Measurements from ENCODE around the gene RFX2. TPM values are rescaled to one million over a fixed set of nuclear protein-coding genes. Genes with fewer than 3 reads are reported as not detected.
"Not testable (repeated sequence)": the region's sequence is repeated elsewhere in the genome, so short reads cannot be mapped to it uniquely, and the experiment has no call there.

RFX2 gene
- total RNA-seq, 1 donor from 2014 or later = 5.2 TPM

DNA sequence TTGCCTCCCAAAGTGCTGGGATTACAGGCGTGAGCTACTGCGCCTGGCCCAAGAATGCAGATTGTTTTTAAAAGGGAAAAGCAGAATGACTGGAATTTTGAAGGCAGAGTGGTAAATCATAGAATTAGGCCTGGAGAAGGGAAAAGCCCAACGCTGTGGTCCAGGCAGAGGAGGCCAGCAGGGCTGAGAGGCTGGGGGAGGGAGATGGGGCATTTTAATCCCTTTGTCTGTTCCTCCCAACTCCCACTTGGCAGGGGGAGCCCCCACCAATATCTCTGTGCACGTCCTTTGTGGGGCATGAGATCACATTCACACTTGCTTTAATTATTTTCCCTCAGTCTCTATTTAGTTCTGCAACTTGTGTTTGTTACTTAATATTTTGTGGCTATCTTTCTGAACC, 77.9 kb downstream of the RFX2 start:
- Histone ChIP-seq H3K36me3 (ENCODE audit: control insufficient read depth in 3 of 3, insufficient read depth in 3 of 3, low read length in 3 of 3) (peaks cover 0 to 2% (median 0%) of the 10 kb centered on the region in 3 donors), H3K27me3 (ENCODE audit: control insufficient read depth in 3 of 3, insufficient read depth in 3 of 3, low read length in 3 of 3) (no peaks in the 10 kb centered on the region), H3K9me3 (ENCODE audit: control insufficient read depth in 3 of 3, low read length in 3 of 3) (no peaks in the 10 kb centered on the region), H3K4me3 (ENCODE audit: low read length in 3 of 3) (no peak overlapping the region), H3K4me1 (ENCODE audit: control insufficient read depth in 3 of 3, insufficient read depth in 3 of 3, low read length in 3 of 3) (peaks cover 0 to 7% (median 3%) of the 10 kb centered on the region in 3 donors), H3K27ac (ENCODE audit: low read depth, low read length) (no peak overlapping the region), H3K9ac (ENCODE audit: low read depth in 1 of 3, low read length in 3 of 3) (no peak overlapping the region)

DNA sequence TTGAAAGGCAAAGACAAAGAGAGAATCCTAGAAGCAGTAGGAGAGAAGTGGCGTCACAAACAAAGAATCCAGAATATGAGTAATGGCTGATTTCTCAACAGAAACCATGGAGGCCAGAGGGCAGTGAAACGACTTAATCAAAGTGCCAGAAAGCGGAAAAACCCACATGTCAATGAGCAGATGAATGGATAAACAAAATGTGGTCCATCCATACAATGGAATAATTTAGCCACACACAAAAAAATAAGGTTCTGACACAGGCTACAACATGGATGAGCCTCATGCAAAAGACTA, 80.1 kb downstream of the RFX2 start:
- H3K9ac ChIP-seq (ENCODE audit: low read depth in 1 of 3, low read length in 3 of 3) = no peak overlapping the region

DNA sequence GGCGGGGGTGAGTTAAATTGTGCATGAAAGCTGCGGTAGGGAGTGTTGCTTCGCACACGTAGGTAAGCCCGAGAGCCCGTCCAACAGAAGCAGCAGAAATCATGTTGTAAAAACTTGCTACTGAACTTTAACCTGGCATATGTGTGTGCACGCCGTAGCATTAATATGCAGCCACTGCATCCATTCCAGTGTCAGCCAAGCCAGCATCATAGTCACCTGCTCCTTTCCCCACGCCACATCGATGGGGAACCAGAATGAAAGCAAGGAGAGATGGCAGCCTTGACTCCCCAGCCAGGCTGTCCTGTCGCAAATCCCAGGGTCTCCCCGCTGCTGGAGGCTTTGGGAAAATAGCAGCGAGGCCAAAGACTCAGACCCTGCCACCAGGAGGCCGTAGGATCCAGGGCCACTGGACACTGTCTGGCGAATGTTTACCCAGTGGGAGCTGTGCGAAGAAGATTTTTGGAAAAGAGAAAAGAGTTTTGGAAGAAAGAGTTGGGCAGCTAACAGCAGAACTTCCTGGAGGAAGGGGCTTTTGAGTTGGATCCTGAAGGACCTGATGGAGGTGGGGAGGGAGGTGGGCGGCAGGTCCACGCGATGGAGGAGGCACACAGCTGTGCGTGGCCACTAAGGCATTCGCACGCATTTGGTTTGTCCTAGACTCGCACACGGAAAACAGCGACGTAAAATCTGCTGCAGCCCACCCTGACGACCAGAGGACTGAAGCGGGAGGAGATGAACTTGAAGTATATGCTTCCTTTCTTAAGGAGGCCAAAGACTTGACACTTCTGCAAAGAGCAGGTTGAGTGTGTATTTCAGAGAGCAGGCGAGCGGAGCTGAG, 83.7 kb downstream of the RFX2 start:
- no peak overlapping the region for H3K27ac ChIP-seq (ENCODE audit: low read depth, low read length)
- peaks cover 0 to 4% (median 2%) of the 10 kb centered on the region in 3 donors for H3K27me3 ChIP-seq (ENCODE audit: control insufficient read depth in 3 of 3, insufficient read depth in 3 of 3, low read length in 3 of 3)
- peaks cover 0 to 7% (median 2%) of the 10 kb centered on the region in 3 donors for H3K36me3 ChIP-seq (ENCODE audit: control insufficient read depth in 3 of 3, insufficient read depth in 3 of 3, low read length in 3 of 3)
- H3K9ac ChIP-seq (ENCODE audit: low read depth in 1 of 3, low read length in 3 of 3) = no peak overlapping the region
- H3K9me3 ChIP-seq (ENCODE audit: control insufficient read depth in 3 of 3, low read length in 3 of 3) = no peaks in the 10 kb centered on the region
- H3K4me1 ChIP-seq (ENCODE audit: control insufficient read depth in 3 of 3, insufficient read depth in 3 of 3, low read length in 3 of 3) = peaks cover 4 to 10% (median 6%) of the 10 kb centered on the region in 3 donors
- H3K4me3 ChIP-seq (ENCODE audit: low read length in 3 of 3) = no peak overlapping the region

More for the DNA sequence above, 80.1 kb downstream of the RFX2 start:
- Histone ChIP-seq H3K36me3 (ENCODE audit: control insufficient read depth in 3 of 3, insufficient read depth in 3 of 3, low read length in 3 of 3) (peaks cover 0 to 5% (median 0%) of the 10 kb centered on the region in 3 donors), H3K4me1 (ENCODE audit: control insufficient read depth in 3 of 3, insufficient read depth in 3 of 3, low read length in 3 of 3) (no peaks in the 10 kb centered on the region), H3K9me3 (ENCODE audit: control insufficient read depth in 3 of 3, low read length in 3 of 3) (no peaks in the 10 kb centered on the region), H3K27ac (ENCODE audit: low read depth, low read length) (no peak overlapping the region), H3K27me3 (ENCODE audit: control insufficient read depth in 3 of 3, insufficient read depth in 3 of 3, low read length in 3 of 3) (no peaks in the 10 kb centered on the region), H3K4me3 (ENCODE audit: low read length in 3 of 3) (no peak overlapping the region)

DNA sequence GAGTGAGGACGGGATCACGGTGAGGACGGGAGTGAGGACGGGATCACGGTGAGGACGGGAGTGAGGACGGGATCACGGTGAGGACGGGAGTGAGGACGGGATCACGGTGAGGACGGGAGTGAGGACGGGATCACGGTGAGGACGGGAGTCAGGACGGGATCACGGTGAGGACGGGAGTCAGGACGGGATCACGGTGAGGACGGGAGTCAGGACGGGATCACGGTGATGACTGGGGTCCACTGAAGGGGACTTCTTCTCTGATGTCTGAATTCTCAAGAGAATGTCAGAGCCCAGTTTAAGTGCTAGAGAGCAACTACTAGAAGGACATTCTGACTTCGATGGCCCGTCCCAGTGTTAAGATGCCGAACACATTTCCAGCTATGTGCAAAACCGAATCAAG, 85.5 kb downstream of the RFX2 start:
- H3K4me3 ChIP-seq (ENCODE audit: low read length in 3 of 3); H3K9me3 ChIP-seq (ENCODE audit: control insufficient read depth in 3 of 3, low read length in 3 of 3); H3K36me3 ChIP-seq (ENCODE audit: control insufficient read depth in 3 of 3, insufficient read depth in 3 of 3, low read length in 3 of 3): not testable (repeated sequence)

DNA sequence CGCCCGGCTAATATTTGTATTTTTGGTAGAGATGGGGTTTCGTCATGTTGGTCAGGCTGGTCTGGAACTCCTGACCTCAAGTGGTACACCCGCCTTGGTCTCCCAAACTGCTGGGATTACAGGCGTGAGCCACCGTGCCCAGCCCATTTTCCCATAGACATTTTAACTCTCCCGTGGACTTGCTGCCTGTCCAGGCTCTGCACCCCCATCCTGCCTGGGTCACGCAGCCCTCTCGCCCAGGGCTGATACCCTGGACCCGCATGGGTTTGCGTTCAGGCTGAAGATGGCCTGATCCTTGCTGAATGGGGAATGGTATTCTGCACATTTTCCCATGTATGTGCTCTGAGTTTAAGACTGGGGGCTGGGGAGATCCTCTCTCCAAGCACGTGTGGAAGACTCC, 86.4 kb downstream of the RFX2 start:
- Histone ChIP-seq H3K4me1 (ENCODE audit: control insufficient read depth in 3 of 3, insufficient read depth in 3 of 3, low read length in 3 of 3) (peaks cover 4 to 10% (median 6%) of the 10 kb centered on the region in 3 donors), H3K27me3 (ENCODE audit: control insufficient read depth in 3 of 3, insufficient read depth in 3 of 3, low read length in 3 of 3) (peaks cover 0 to 4% (median 2%) of the 10 kb centered on the region in 3 donors), H3K9ac (ENCODE audit: low read depth in 1 of 3, low read length in 3 of 3) (peak overlapping the region in 1 of 3 donors; percentile 33), H3K4me3 (ENCODE audit: low read length in 3 of 3) (no peak overlapping the region), H3K9me3 (ENCODE audit: control insufficient read depth in 3 of 3, low read length in 3 of 3) (no peaks in the 10 kb centered on the region), H3K27ac (ENCODE audit: low read depth, low read length) (no peak overlapping the region), H3K36me3 (ENCODE audit: control insufficient read depth in 3 of 3, insufficient read depth in 3 of 3, low read length in 3 of 3) (peaks cover 0 to 8% (median 2%) of the 10 kb centered on the region in 3 donors)

More for the DNA sequence above, 85.5 kb downstream of the RFX2 start:
- not testable (repeated sequence) for H3K27me3 ChIP-seq (ENCODE audit: control insufficient read depth in 3 of 3, insufficient read depth in 3 of 3, low read length in 3 of 3); H3K4me1 ChIP-seq (ENCODE audit: control insufficient read depth in 3 of 3, insufficient read depth in 3 of 3, low read length in 3 of 3); H3K27ac ChIP-seq (ENCODE audit: low read depth, low read length); H3K9ac ChIP-seq (ENCODE audit: low read depth in 1 of 3, low read length in 3 of 3)

DNA sequence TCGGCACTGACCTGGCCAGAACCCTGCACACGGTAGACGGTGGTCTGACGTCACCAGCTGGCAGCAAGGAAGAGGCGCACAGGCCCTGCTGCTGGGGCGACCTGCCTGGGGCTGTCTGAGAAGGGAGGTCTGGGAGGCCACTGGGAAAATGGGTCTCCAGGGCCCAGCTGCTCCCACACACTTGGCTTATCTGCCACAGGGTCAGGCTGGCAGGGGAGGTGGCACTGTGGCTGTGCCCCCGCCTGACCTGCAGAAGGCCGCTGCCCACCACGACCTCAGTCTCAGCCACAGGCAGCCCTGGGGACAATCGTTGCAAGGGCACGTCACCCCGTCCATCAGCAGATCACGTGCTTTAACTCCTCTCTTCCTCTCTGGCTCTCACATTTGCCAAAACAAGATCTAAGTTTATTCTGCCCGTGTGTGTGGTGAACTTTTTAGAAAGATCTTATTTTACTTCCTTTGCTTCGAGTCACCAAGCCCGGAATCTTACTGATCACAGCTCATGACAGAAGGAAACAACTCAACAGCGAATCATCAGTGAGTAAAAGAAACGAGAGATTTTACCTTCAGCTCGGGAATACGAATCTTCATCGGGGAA, 87.1 kb downstream of the RFX2 start:
- Histone ChIP-seq H3K36me3 (ENCODE audit: control insufficient read depth in 3 of 3, insufficient read depth in 3 of 3, low read length in 3 of 3) (peaks cover 0 to 8% (median 2%) of the 10 kb centered on the region in 3 donors), H3K9me3 (ENCODE audit: control insufficient read depth in 3 of 3, low read length in 3 of 3) (no peaks in the 10 kb centered on the region), H3K27me3 (ENCODE audit: control insufficient read depth in 3 of 3, insufficient read depth in 3 of 3, low read length in 3 of 3) (peaks cover 0 to 4% (median 2%) of the 10 kb centered on the region in 3 donors), H3K4me3 (ENCODE audit: low read length in 3 of 3) (no peak overlapping the region), H3K27ac (ENCODE audit: low read depth, low read length) (peak overlapping the region; percentile 19), H3K4me1 (ENCODE audit: control insufficient read depth in 3 of 3, insufficient read depth in 3 of 3, low read length in 3 of 3) (peaks cover 4 to 10% (median 6%) of the 10 kb centered on the region in 3 donors), H3K9ac (ENCODE audit: low read depth in 1 of 3, low read length in 3 of 3) (no peak overlapping the region)

DNA sequence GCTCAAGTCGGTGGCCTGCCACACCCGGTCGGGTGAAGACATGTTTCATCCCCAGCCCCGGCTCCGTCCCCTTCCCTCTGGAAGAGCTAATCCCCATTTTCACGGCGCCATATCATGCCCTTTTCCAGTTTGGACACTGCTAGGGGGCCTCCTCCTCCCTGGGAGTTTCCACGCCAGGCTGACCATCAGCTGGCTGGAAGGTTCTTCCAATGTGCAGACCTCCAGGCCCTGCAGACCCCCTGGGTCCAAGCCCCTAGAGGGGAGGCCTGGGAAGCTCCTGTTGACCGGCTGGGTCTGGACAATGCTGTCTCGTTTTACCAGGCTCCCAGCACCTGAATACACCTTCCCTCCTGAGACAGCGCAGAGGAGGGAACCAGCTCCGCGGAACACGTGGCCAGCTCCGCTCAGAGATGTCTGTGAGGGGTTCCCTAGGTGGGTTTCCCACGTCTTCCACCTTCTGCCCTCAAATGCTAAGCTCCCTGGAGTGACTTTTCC, 87.7 kb downstream of the RFX2 start:
- H3K27ac ChIP-seq (ENCODE audit: low read depth, low read length) = peak overlapping the region; percentile 19
- peaks cover 0 to 8% (median 2%) of the 10 kb centered on the region in 3 donors for H3K36me3 ChIP-seq (ENCODE audit: control insufficient read depth in 3 of 3, insufficient read depth in 3 of 3, low read length in 3 of 3)
- H3K27me3 ChIP-seq (ENCODE audit: control insufficient read depth in 3 of 3, insufficient read depth in 3 of 3, low read length in 3 of 3) = peaks cover 0 to 4% (median 2%) of the 10 kb centered on the region in 3 donors
- H3K4me1 ChIP-seq (ENCODE audit: control insufficient read depth in 3 of 3, insufficient read depth in 3 of 3, low read length in 3 of 3) = peaks cover 4 to 10% (median 6%) of the 10 kb centered on the region in 3 donors
- H3K9ac ChIP-seq (ENCODE audit: low read depth in 1 of 3, low read length in 3 of 3) = no peak overlapping the region
- no peaks in the 10 kb centered on the region for H3K9me3 ChIP-seq (ENCODE audit: control insufficient read depth in 3 of 3, low read length in 3 of 3)
- H3K4me3 ChIP-seq (ENCODE audit: low read length in 3 of 3) = no peak overlapping the region

DNA sequence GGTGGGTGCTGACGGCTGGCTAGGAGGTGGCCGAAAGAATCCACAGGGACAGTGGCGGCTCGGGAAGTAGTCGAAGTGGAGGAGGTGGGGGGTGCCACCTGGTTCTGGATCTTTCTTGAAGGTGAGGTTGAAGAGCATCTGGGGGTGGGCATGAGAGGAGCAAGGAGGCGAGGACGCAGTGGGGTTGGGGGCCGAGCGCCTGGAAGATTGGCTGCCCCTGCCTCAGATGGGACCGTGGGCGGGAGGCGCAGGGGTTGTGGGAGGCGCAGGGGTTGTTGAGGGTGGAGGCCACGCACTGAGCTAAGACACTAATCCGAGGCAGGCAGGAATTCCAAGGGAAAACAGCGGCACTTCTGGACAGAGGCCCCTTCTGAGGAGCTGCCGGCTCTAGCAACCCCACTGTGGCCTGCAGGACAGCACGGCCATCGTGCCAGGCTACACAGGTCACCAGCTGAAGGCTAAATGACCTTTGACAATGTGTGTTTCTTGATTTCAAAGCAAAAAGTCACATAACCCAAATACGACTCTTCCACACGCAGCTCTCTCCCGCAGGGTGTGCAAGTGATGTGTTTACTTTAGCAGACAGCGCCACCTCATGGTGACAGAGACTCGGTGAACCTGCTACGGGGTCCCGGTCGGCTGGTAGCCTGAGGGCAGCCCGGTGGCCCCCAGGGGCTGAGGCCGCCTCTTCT, 88.3 kb downstream of the RFX2 start:
- Histone ChIP-seq H3K9me3 (ENCODE audit: control insufficient read depth in 3 of 3, low read length in 3 of 3) (no peaks in the 10 kb centered on the region), H3K4me3 (ENCODE audit: low read length in 3 of 3) (peak overlapping the region in 1 of 3 donors; percentile 6), H3K27ac (ENCODE audit: low read depth, low read length) (no peak overlapping the region), H3K4me1 (ENCODE audit: control insufficient read depth in 3 of 3, insufficient read depth in 3 of 3, low read length in 3 of 3) (peaks cover 4 to 10% (median 6%) of the 10 kb centered on the region in 3 donors), H3K36me3 (ENCODE audit: control insufficient read depth in 3 of 3, insufficient read depth in 3 of 3, low read length in 3 of 3) (peaks cover 0 to 8% (median 2%) of the 10 kb centered on the region in 3 donors), H3K27me3 (ENCODE audit: control insufficient read depth in 3 of 3, insufficient read depth in 3 of 3, low read length in 3 of 3) (peaks cover 0 to 4% (median 2%) of the 10 kb centered on the region in 3 donors), H3K9ac (ENCODE audit: low read depth in 1 of 3, low read length in 3 of 3) (peak overlapping the region in 1 of 3 donors; percentile 40)

DNA sequence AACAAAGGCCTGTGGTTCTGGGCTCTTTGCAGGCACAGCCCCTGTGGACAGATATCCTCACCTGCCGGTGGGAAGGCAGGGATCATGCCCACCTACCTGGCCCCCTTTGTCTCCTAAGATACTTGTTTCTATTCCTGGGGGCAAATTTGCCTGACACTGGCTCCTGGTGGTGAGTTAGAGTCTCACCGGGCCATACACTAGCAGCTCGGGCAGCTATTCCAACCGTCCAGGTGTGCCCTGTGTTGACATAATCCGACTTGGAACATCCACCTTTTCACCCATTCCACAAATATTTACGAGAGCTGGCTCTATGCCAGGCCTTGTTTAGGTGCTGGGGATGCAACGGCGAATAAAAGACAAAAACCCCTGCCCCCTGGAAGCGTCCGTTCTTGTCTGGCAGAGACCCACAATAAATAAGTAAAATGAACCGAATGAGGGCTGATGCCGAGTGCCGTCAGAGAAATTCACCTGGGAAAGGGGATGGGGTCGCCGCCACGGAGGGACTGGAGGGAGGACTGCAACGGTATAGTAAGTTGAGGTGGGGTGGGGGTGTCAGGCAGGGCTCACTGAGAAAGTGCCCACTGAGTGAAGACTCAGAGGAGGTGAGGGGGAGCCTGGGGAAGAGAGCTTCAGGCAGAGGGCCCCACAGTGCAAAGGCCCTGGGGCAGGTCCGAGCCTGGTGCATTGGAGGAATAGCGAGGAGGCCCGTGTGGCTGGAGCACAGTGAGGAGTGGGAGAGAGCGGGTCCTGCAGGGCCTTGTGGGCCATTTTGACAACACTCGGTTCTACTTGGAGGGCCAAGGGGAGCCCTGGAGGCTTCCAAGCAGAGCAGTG, 89.1 kb downstream of the RFX2 start:
- no peak overlapping the region for H3K27ac ChIP-seq (ENCODE audit: low read depth, low read length)
- peaks cover 0 to 4% (median 2%) of the 10 kb centered on the region in 3 donors for H3K27me3 ChIP-seq (ENCODE audit: control insufficient read depth in 3 of 3, insufficient read depth in 3 of 3, low read length in 3 of 3)
- peaks cover 4 to 10% (median 6%) of the 10 kb centered on the region in 3 donors for H3K4me1 ChIP-seq (ENCODE audit: control insufficient read depth in 3 of 3, insufficient read depth in 3 of 3, low read length in 3 of 3)
- no peak overlapping the region for H3K9ac ChIP-seq (ENCODE audit: low read depth in 1 of 3, low read length in 3 of 3)
- peaks cover 0 to 5% (median 2%) of the 10 kb centered on the region in 3 donors for H3K36me3 ChIP-seq (ENCODE audit: control insufficient read depth in 3 of 3, insufficient read depth in 3 of 3, low read length in 3 of 3)
- no peaks in the 10 kb centered on the region for H3K9me3 ChIP-seq (ENCODE audit: control insufficient read depth in 3 of 3, low read length in 3 of 3)
- H3K4me3 ChIP-seq (ENCODE audit: low read length in 3 of 3) = no peak overlapping the region

Data from skeletal muscle tissue (tissue), 4 donors.